ENCODE measurements around the gene CRIM1.

DNA sequence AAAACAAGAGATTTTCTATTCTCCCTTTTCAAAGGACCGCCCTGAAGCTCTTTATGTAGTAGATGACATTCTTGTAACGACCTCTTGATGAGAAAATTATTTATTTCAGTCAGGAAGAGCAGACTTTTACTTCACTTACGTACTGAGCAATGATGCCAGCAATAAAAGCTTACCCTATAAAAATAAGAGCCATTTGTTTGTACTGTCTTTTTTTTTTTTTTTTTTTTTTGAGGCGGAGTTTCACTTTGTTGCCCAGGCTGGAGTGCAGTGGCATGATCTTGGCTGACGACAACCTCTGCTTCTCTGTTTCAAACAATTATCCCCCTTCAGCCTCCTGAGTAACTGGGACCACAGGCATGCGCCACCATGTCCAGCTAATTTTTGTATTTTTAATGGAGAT is 39.2 kb downstream of the CRIM1 start:
- TF ChIP-seq, protein P1, sequence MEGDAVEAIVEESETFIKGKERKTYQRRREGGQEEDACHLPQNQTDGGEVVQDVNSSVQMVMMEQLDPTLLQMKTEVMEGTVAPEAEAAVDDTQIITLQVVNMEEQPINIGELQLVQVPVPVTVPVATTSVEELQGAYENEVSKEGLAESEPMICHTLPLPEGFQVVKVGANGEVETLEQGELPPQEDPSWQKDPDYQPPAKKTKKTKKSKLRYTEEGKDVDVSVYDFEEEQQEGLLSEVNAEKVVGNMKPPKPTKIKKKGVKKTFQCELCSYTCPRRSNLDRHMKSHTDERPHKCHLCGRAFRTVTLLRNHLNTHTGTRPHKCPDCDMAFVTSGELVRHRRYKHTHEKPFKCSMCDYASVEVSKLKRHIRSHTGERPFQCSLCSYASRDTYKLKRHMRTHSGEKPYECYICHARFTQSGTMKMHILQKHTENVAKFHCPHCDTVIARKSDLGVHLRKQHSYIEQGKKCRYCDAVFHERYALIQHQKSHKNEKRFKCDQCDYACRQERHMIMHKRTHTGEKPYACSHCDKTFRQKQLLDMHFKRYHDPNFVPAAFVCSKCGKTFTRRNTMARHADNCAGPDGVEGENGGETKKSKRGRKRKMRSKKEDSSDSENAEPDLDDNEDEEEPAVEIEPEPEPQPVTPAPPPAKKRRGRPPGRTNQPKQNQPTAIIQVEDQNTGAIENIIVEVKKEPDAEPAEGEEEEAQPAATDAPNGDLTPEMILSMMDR (IDR thresholded peaks at IDR 0.05): no peak
- no peak for TF ChIP-seq POLR2A (IDR thresholded peaks at IDR 0.05)

All from tibial nerve (tissue), 3 donors.